SK-N-SH (cell line): ENCODE measurements around the gene PDGFC. TPM values are rescaled to one million over a fixed set of nuclear protein-coding genes. Genes with fewer than 3 reads are reported as not detected.

Experiments
- CTCF ChIA-PET: fragments of 300-600, 350-600 bp; formaldehyde crosslinking; extraction: SDS; loops from one replicate; lab custom pipeline; 2021; lab: Yijun Ruan, JAX
- POLR2A ChIA-PET: fragments of 350-600 bp; sonication (Branson Sonifier 250); formaldehyde crosslinking; extraction: SDS; loops from one replicate; lab custom pipeline; 2020; ENCODE audit warnings: antibody characterized with exemption, inconsistent platforms; lab: Yijun Ruan, JAX
- DNase-seq: peaks from one replicate; pipeline ENCODE4 v3.0.0; 2012
- H2AFZ ChIP-seq: fragments of 200-600 bp; sonication (generic); 2 replicates; pipeline ENCODE4 v1.8.1; 2016; ENCODE audit warnings: antibody characterized with exemption, mild to moderate bottlenecking, low read depth
- H3F3A ChIP-seq: fragments of 200-600 bp; sonication (generic); replicated peaks from 2 replicates; pipeline ENCODE3; 2016; ENCODE audit warnings: antibody characterized with exemption, mild to moderate bottlenecking; ENCODE audit not compliant: insufficient read depth
- H3K27ac ChIP-seq, 2 experiments: fragments of 200-500 bp in 1 of 2; fragments of 200-600 bp in 1 of 2; sonication (Bioruptor generic) in 1 of 2; sonication (generic), shearing (Covaris generic) in 1 of 2; 2 replicates each; pipeline versions ENCODE4 v1.5.1 to v1.6.1; 2014 to 2016; ENCODE audit warnings: low read depth in 2 of 2, inconsistent platforms in 1 of 2, low read length in 1 of 2, mild to moderate bottlenecking in 1 of 2, mixed read lengths in 1 of 2
- H3K27me3 ChIP-seq: fragments of 200-600 bp; sonication (generic), shearing (Covaris generic); 2 replicates; pipeline ENCODE4 v1.6.1; 2016; ENCODE audit warnings: mixed run types; ENCODE audit not compliant: insufficient read depth
- H3K36me3 ChIP-seq, 2 experiments: fragments of 200-500 bp in 1 of 2; fragments of 200-600 bp in 1 of 2; sonication (Bioruptor generic) in 1 of 2; sonication (generic) in 1 of 2; replicated peaks in 1 of 2; 2 replicates each; pipeline versions ENCODE3 to v1.5.1; 2014 to 2016; ENCODE audit warnings: low read length in 1 of 2, mild to moderate bottlenecking in 1 of 2; ENCODE audit not compliant: insufficient read depth in 2 of 2, control insufficient read depth in 1 of 2
- H3K4me1 ChIP-seq, 2 experiments: fragments of 200-500 bp in 1 of 2; fragments of 200-600 bp in 1 of 2; sonication (Bioruptor generic) in 1 of 2; sonication (generic), shearing (Covaris generic) in 1 of 2; 2 replicates each; pipeline versions ENCODE4 v1.5.1 to v1.6.1; 2014 to 2016; ENCODE audit warnings: low read depth in 1 of 2, low read length in 1 of 2, mixed run types in 1 of 2; ENCODE audit not compliant: insufficient read depth in 2 of 2, control insufficient read depth in 1 of 2
- H3K4me2 ChIP-seq: fragments of 200-600 bp; sonication (generic), shearing (Covaris generic); 2 replicates; pipeline ENCODE4 v1.6.1; 2017; ENCODE audit warnings: mixed run types
- H3K4me3 ChIP-seq, 2 experiments: fragments of 200-500 bp in 1 of 2; fragments of 200-600 bp in 1 of 2; sonication (Bioruptor generic) in 1 of 2; sonication (generic), shearing (Covaris generic) in 1 of 2; 2 replicates each; pipeline versions ENCODE4 v1.5.1 to v1.8.1; 2014 to 2016; ENCODE audit warnings: low read depth in 2 of 2, inconsistent platforms in 1 of 2, low read length in 1 of 2, mild to moderate bottlenecking in 1 of 2, mixed read lengths in 1 of 2, moderate library complexity in 1 of 2
- H3K79me2 ChIP-seq: fragments of 200-600 bp; sonication (generic); 2 replicates; pipeline ENCODE4 v1.8.1; 2017; ENCODE audit warnings: mild to moderate bottlenecking; ENCODE audit not compliant: insufficient read depth
- H3K9ac ChIP-seq: fragments of 200-600 bp; sonication (generic); 2 replicates; pipeline ENCODE4 v1.6.1; 2017; ENCODE audit warnings: mixed run types
- H3K9me2 ChIP-seq: fragments of 200-600 bp; sonication (generic); 2 replicates; pipeline ENCODE4 v1.6.1; 2017; ENCODE audit warnings: mixed run types
- H3K9me3 ChIP-seq: fragments of 200-600 bp; sonication (generic); 2 replicates; pipeline ENCODE4 v1.6.1; 2017; ENCODE audit warnings: mixed run types, mild to moderate bottlenecking, moderate library complexity
- H4K20me1 ChIP-seq: fragments of 200-600 bp; sonication (generic); 2 replicates; pipeline ENCODE4 v1.6.1; 2017; ENCODE audit warnings: mild to moderate bottlenecking, mixed run types; ENCODE audit not compliant: insufficient read depth
- EP300 ChIP-seq, 2 experiments: IDR thresholded peaks; 2 replicates each; pipeline versions ENCODE4 v1.4.0 to v1.6.1; 2012; ENCODE audit warnings: borderline replicate concordance in 1 of 2, low read depth in 1 of 2, low read length in 1 of 2
- FOSL2 ChIP-seq: IDR thresholded peaks from 2 replicates; pipeline ENCODE4 v1.4.0; 2012; ENCODE audit warnings: low read depth, mild to moderate bottlenecking, moderate library complexity, borderline replicate concordance
- FOXJ3 ChIP-seq: sonication (generic); formaldehyde crosslinking; IDR thresholded peaks from 2 replicates; pipeline ENCODE4 v1.5.1; 2020; ENCODE audit warnings: mild to moderate bottlenecking, missing genetic modification reagents
- FOXM1 ChIP-seq: IDR thresholded peaks from 2 replicates; pipeline ENCODE4 v1.4.0; 2012; ENCODE audit warnings: low read depth, mild to moderate bottlenecking
- MAX ChIP-seq: IDR thresholded peaks from 2 replicates; pipeline ENCODE4 v1.4.0; 2012; ENCODE audit warnings: low read depth
- MEF2A ChIP-seq: IDR thresholded peaks from 2 replicates; pipeline ENCODE4 v1.4.0; 2012; ENCODE audit warnings: low read depth, borderline replicate concordance
- MXI1 ChIP-seq: IDR thresholded peaks from 2 replicates; pipeline ENCODE4 v1.6.1; 2012; ENCODE audit warnings: mild to moderate bottlenecking, low read depth, low read length, improper control_type of control experiment
- POLR2AphosphoS5 ChIP-seq: IDR thresholded peaks from 2 replicates; pipeline ENCODE4 v1.6.1; 2012; ENCODE audit warnings: low read depth, low read length
- RAD21 ChIP-seq: IDR thresholded peaks from 2 replicates; pipeline ENCODE4 v1.6.1; 2012; ENCODE audit warnings: mild to moderate bottlenecking, low read length
- RCOR1 ChIP-seq: fragments of 150-350 bp; IDR thresholded peaks from 2 replicates; pipeline ENCODE4 v1.6.1; 2017; ENCODE audit warnings: antibody characterized with exemption, low read length
- REST ChIP-seq: IDR thresholded peaks from 2 replicates; pipeline ENCODE4 v1.6.1; 2012; ENCODE audit warnings: mild to moderate bottlenecking, low read depth, low read length, moderate library complexity
- RXRA ChIP-seq: IDR thresholded peaks from 2 replicates; pipeline ENCODE4 v1.4.0; 2012; ENCODE audit warnings: low read depth, mild to moderate bottlenecking, borderline replicate concordance
- SIN3A ChIP-seq: IDR thresholded peaks from 2 replicates; pipeline ENCODE4 v1.6.1; 2012; ENCODE audit warnings: low read depth, mild to moderate bottlenecking, low read length, moderate library complexity, borderline replicate concordance
- TAF1 ChIP-seq: IDR thresholded peaks from 2 replicates; pipeline ENCODE4 v1.6.1; 2012; ENCODE audit warnings: low read depth, mild to moderate bottlenecking, low read length, moderate library complexity, borderline replicate concordance
- TCF12 ChIP-seq: IDR thresholded peaks from 2 replicates; pipeline ENCODE4 v1.4.0; 2012
- TEAD4 ChIP-seq: IDR thresholded peaks from 2 replicates; pipeline ENCODE4 v1.4.0; 2012; ENCODE audit warnings: mild to moderate bottlenecking, borderline replicate concordance; ENCODE audit not compliant: insufficient read depth
- USF1 ChIP-seq: IDR thresholded peaks from 2 replicates; pipeline ENCODE4 v1.4.0; 2012; ENCODE audit warnings: low read depth, borderline replicate concordance
- YY1 ChIP-seq: IDR thresholded peaks from 2 replicates; pipeline ENCODE4 v1.4.0; 2012; ENCODE audit warnings: low read depth, mild to moderate bottlenecking
- ZBTB33 ChIP-seq: IDR thresholded peaks from 2 replicates; pipeline ENCODE4 v1.4.0; 2012; ENCODE audit warnings: low read depth, borderline replicate concordance
- WGBS: methylation state at CpG from one replicate; pipeline ENCODE4 v1.1.6; 2017; ENCODE audit warnings: low lambda C conversion rate; 5-methylcytosine and 5-hydroxymethylcytosine counted together
- polyA plus RNA-seq, 3 experiments: library from polyadenylated mRNA; depleted of rRNA; stranded (reverse); fragments of >200 nt; gene quantifications; 2 replicates each; pipeline ENCODE4 v1.2.3, GENCODE V29; 2012
- TF ChIP-seq, protein P1 (sequence below): fragments of 200-600 bp; sonication (generic); IDR thresholded peaks from 2 replicates; pipeline ENCODE4 v1.6.1; 2017; ENCODE audit warnings: antibody characterized with exemption, mild to moderate bottlenecking, moderate library complexity
- TF ChIP-seq, protein P2 (sequence below): fragments of 150-350 bp; IDR thresholded peaks from 2 replicates; pipeline ENCODE4 v1.6.1; 2016; ENCODE audit warnings: mild to moderate bottlenecking, low read depth, low read length
- TF ChIP-seq, protein P3 (sequence below): fragments of 150-350 bp; IDR thresholded peaks from 2 replicates; pipeline ENCODE4 v1.6.1; 2017; ENCODE audit warnings: antibody characterized with exemption, low read length, low read depth, borderline replicate concordance

The PDGFC gene
- polyA plus RNA-seq, 1 of the 3 experiments (the other 2 are of a cell fraction): 29.8 TPM

- Histone ChIP-seq H3K27ac (peak overlapping the region in 1 of 2 experiments; percentile 75; a peak in 2 of 4 replicates), H3K4me1 (peaks cover 0 to 26% of the 10 kb centered on the region in 2 experiments; a peak in 1 of 4 replicates), H3K27me3 (no peaks in the 10 kb centered on the region), H3K36me3 (peaks cover 0 to 24% of the 10 kb centered on the region in 2 experiments), H2AFZ (no peak overlapping the region), H4K20me1 (no peaks in the 10 kb centered on the region), H3K79me2 (peaks cover 90% of the 10 kb centered on the region), H3K9me2 (no peaks in the 10 kb centered on the region), H3K9me3 (no peaks in the 10 kb centered on the region), H3F3A (peaks cover 40% of the 10 kb centered on the region), H3K4me2 (no peak overlapping the region), H3K9ac (0 out of 2 replicates have a peak overlapping the region, but pooled peaks have one; percentile 14), H3K4me3 (no peak overlapping the region)
- WGBS: 69% methylated on average over 5 of the region's 5 CpGs
- DNase-seq: no peak
- CTCF ChIA-PET: no interaction called here
- POLR2A ChIA-PET: no interaction called here
- no peak for TF ChIP-seq YY1
- no peak for TF ChIP-seq RAD21
- TF ChIP-seq EP300 (IDR thresholded peaks at IDR 0.05; ENCODE audit: borderline replicate concordance in 1 of 2, low read depth in 1 of 2, low read length in 1 of 2): peak in 1 of 2 experiments; percentile 66; a peak in 1 of 4 replicates
- no peak for TF ChIP-seq TAF1
- no peak for TF ChIP-seq MXI1
- TF ChIP-seq TEAD4: no peak
- TF ChIP-seq FOXM1: 0 out of 2 replicates have a peak, but pooled peaks have one; percentile 55
- no peak for TF ChIP-seq REST
- peak; percentile 72 for TF ChIP-seq TCF12
- peak; percentile 47; the same call in 1 of the 2 replicates for TF ChIP-seq ZBTB33
- peak; percentile 83 for TF ChIP-seq FOSL2
- TF ChIP-seq RXRA: no peak; the same call in 1 of the 2 replicates
- no peak for TF ChIP-seq MAX
- TF ChIP-seq RCOR1: no peak
- TF ChIP-seq FOXJ3 (CRISPR knock-in tag): no peak
- TF ChIP-seq, protein P1, sequence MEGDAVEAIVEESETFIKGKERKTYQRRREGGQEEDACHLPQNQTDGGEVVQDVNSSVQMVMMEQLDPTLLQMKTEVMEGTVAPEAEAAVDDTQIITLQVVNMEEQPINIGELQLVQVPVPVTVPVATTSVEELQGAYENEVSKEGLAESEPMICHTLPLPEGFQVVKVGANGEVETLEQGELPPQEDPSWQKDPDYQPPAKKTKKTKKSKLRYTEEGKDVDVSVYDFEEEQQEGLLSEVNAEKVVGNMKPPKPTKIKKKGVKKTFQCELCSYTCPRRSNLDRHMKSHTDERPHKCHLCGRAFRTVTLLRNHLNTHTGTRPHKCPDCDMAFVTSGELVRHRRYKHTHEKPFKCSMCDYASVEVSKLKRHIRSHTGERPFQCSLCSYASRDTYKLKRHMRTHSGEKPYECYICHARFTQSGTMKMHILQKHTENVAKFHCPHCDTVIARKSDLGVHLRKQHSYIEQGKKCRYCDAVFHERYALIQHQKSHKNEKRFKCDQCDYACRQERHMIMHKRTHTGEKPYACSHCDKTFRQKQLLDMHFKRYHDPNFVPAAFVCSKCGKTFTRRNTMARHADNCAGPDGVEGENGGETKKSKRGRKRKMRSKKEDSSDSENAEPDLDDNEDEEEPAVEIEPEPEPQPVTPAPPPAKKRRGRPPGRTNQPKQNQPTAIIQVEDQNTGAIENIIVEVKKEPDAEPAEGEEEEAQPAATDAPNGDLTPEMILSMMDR: no peak
- no peak for TF ChIP-seq POLR2AphosphoS5
- TF ChIP-seq MEF2A: no peak
- no peak for TF ChIP-seq USF1
- TF ChIP-seq, protein P2, sequence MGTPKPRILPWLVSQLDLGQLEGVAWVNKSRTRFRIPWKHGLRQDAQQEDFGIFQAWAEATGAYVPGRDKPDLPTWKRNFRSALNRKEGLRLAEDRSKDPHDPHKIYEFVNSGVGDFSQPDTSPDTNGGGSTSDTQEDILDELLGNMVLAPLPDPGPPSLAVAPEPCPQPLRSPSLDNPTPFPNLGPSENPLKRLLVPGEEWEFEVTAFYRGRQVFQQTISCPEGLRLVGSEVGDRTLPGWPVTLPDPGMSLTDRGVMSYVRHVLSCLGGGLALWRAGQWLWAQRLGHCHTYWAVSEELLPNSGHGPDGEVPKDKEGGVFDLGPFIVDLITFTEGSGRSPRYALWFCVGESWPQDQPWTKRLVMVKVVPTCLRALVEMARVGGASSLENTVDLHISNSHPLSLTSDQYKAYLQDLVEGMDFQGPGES: no peak
- TF ChIP-seq SIN3A: no peak
- TF ChIP-seq, protein P3, sequence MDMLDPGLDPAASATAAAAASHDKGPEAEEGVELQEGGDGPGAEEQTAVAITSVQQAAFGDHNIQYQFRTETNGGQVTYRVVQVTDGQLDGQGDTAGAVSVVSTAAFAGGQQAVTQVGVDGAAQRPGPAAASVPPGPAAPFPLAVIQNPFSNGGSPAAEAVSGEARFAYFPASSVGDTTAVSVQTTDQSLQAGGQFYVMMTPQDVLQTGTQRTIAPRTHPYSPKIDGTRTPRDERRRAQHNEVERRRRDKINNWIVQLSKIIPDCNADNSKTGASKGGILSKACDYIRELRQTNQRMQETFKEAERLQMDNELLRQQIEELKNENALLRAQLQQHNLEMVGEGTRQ: no peak
Observed at GRCh38 chr4:156933633-156934258, 37.9 kb downstream of the PDGFC start.
